ENCODE measurements around the gene CAMK1D. TPM values are rescaled to one million over a fixed set of nuclear protein-coding genes. Genes with fewer than 3 reads are reported as not detected.

CAMK1D gene
- total RNA-seq, 1 experiment from 2014 or later = 10.2 TPM

DNA sequence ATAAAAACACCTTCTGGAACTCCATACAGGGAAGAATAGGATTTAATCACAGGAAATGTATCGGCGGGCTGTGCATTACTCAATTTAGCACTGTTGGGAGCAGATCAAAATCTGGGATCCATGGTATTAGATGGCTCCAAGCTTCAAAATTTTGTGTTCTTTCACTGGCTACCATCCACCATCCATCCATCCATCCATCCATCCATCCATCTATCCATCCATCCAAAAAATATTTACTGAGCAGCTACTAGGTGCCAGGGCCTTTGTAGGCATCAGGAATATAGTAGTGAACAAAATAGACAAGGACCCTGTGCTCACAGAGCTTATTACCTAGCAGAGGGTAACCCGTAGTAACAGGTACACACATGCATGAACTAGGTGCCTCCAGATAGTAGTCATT, 372.0 kb downstream of the CAMK1D start (continued):
- TF ChIP-seq, protein P1, sequence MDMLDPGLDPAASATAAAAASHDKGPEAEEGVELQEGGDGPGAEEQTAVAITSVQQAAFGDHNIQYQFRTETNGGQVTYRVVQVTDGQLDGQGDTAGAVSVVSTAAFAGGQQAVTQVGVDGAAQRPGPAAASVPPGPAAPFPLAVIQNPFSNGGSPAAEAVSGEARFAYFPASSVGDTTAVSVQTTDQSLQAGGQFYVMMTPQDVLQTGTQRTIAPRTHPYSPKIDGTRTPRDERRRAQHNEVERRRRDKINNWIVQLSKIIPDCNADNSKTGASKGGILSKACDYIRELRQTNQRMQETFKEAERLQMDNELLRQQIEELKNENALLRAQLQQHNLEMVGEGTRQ (CRISPR knock-in tag; IDR thresholded peaks at IDR 0.05) = no peak
- TF ChIP-seq OVOL2 (CRISPR knock-in tag; IDR thresholded peaks at IDR 0.05; ENCODE audit: borderline replicate concordance) (no peak), KAT7 (CRISPR knock-in tag; IDR thresholded peaks at IDR 0.05; ENCODE audit: borderline replicate concordance) (no peak), ZNF396 (CRISPR knock-in tag; IDR thresholded peaks at IDR 0.05; ENCODE audit: borderline replicate concordance) (no peak), TEAD1 (CRISPR knock-in tag; IDR thresholded peaks at IDR 0.05) (no peak), TCF7 (CRISPR knock-in tag; IDR thresholded peaks at IDR 0.05; ENCODE audit: low read depth) (no peak), MXD4 (CRISPR knock-in tag; IDR thresholded peaks at IDR 0.05; ENCODE audit: borderline replicate concordance) (no peak), GABPB1 (CRISPR knock-in tag; IDR thresholded peaks at IDR 0.05) (no peak)
- TF ChIP-seq, protein P2, sequence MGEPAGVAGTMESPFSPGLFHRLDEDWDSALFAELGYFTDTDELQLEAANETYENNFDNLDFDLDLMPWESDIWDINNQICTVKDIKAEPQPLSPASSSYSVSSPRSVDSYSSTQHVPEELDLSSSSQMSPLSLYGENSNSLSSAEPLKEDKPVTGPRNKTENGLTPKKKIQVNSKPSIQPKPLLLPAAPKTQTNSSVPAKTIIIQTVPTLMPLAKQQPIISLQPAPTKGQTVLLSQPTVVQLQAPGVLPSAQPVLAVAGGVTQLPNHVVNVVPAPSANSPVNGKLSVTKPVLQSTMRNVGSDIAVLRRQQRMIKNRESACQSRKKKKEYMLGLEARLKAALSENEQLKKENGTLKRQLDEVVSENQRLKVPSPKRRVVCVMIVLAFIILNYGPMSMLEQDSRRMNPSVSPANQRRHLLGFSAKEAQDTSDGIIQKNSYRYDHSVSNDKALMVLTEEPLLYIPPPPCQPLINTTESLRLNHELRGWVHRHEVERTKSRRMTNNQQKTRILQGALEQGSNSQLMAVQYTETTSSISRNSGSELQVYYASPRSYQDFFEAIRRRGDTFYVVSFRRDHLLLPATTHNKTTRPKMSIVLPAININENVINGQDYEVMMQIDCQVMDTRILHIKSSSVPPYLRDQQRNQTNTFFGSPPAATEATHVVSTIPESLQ (CRISPR knock-in tag; IDR thresholded peaks at IDR 0.05) = no peak

DNA sequence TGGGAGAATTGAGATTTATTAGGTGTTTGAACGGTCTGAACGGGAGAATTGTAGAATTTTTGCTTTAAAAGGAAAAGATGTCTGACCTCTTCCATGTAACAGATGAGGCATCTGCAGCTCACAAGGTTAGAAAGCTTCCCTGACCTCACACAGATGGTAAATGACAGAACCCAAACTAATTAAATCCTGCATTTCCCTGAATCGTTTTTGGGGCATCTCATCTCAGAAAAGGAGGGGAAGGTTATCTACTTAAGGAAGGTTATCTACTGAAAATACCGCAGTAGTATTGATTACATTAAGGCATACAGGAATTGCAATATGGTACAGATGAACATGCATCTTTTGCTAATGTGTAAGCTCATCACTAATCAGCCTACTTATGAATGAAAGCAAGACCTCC, 373.9 kb downstream of the CAMK1D start:
- Mint-ChIP-seq H3K27me3 (ENCODE audit: low read depth) (no peaks in the 10 kb centered on the region), H3K4me1 (peaks cover 12% of the 10 kb centered on the region), H3K4me3 (no peak overlapping the region), H3K27ac (no peak overlapping the region), H3K9me3 (no peaks in the 10 kb centered on the region), H3K36me3 (no peaks in the 10 kb centered on the region)
- CTCF ChIA-PET = interaction anchor here (0.9 kb wide), 1 partner anchor 331 kb away, joined by 3 read pairs; no protein-coding TSS in a partner anchor
- DNase-seq (ENCODE audit: low spot score) (no peak), ATAC-seq (no peak)
- POLR2A ChIA-PET = no interaction called here
- TF ChIP-seq, protein P3, sequence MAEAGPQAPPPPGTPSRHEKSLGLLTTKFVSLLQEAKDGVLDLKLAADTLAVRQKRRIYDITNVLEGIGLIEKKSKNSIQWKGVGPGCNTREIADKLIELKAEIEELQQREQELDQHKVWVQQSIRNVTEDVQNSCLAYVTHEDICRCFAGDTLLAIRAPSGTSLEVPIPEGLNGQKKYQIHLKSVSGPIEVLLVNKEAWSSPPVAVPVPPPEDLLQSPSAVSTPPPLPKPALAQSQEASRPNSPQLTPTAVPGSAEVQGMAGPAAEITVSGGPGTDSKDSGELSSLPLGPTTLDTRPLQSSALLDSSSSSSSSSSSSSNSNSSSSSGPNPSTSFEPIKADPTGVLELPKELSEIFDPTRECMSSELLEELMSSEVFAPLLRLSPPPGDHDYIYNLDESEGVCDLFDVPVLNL (CRISPR knock-in tag; IDR thresholded peaks at IDR 0.05; ENCODE audit: borderline replicate concordance, low read depth) = no peak
- TF ChIP-seq, protein P4, sequence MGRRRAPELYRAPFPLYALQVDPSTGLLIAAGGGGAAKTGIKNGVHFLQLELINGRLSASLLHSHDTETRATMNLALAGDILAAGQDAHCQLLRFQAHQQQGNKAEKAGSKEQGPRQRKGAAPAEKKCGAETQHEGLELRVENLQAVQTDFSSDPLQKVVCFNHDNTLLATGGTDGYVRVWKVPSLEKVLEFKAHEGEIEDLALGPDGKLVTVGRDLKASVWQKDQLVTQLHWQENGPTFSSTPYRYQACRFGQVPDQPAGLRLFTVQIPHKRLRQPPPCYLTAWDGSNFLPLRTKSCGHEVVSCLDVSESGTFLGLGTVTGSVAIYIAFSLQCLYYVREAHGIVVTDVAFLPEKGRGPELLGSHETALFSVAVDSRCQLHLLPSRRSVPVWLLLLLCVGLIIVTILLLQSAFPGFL (CRISPR knock-in tag; IDR thresholded peaks at IDR 0.05; ENCODE audit: borderline replicate concordance) = no peak
- TF ChIP-seq, protein P5, sequence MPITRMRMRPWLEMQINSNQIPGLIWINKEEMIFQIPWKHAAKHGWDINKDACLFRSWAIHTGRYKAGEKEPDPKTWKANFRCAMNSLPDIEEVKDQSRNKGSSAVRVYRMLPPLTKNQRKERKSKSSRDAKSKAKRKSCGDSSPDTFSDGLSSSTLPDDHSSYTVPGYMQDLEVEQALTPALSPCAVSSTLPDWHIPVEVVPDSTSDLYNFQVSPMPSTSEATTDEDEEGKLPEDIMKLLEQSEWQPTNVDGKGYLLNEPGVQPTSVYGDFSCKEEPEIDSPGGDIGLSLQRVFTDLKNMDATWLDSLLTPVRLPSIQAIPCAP (CRISPR knock-in tag; IDR thresholded peaks at IDR 0.05) = no peak
- TF ChIP-seq, protein P6, sequence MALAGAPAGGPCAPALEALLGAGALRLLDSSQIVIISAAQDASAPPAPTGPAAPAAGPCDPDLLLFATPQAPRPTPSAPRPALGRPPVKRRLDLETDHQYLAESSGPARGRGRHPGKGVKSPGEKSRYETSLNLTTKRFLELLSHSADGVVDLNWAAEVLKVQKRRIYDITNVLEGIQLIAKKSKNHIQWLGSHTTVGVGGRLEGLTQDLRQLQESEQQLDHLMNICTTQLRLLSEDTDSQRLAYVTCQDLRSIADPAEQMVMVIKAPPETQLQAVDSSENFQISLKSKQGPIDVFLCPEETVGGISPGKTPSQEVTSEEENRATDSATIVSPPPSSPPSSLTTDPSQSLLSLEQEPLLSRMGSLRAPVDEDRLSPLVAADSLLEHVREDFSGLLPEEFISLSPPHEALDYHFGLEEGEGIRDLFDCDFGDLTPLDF (CRISPR knock-in tag; IDR thresholded peaks at IDR 0.05) = no peak
- TF ChIP-seq, protein P7, sequence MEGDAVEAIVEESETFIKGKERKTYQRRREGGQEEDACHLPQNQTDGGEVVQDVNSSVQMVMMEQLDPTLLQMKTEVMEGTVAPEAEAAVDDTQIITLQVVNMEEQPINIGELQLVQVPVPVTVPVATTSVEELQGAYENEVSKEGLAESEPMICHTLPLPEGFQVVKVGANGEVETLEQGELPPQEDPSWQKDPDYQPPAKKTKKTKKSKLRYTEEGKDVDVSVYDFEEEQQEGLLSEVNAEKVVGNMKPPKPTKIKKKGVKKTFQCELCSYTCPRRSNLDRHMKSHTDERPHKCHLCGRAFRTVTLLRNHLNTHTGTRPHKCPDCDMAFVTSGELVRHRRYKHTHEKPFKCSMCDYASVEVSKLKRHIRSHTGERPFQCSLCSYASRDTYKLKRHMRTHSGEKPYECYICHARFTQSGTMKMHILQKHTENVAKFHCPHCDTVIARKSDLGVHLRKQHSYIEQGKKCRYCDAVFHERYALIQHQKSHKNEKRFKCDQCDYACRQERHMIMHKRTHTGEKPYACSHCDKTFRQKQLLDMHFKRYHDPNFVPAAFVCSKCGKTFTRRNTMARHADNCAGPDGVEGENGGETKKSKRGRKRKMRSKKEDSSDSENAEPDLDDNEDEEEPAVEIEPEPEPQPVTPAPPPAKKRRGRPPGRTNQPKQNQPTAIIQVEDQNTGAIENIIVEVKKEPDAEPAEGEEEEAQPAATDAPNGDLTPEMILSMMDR (IDR thresholded peaks at IDR 0.05) = no peak
- TF ChIP-seq, protein P8, sequence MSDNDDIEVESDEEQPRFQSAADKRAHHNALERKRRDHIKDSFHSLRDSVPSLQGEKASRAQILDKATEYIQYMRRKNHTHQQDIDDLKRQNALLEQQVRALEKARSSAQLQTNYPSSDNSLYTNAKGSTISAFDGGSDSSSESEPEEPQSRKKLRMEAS (CRISPR knock-in tag; IDR thresholded peaks at IDR 0.05) = no peak
- TF ChIP-seq, protein P9, sequence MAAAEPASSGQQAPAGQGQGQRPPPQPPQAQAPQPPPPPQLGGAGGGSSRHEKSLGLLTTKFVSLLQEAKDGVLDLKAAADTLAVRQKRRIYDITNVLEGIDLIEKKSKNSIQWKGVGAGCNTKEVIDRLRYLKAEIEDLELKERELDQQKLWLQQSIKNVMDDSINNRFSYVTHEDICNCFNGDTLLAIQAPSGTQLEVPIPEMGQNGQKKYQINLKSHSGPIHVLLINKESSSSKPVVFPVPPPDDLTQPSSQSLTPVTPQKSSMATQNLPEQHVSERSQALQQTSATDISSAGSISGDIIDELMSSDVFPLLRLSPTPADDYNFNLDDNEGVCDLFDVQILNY (CRISPR knock-in tag; IDR thresholded peaks at IDR 0.05) = no peak
- no peak for TF ChIP-seq ETV6 (CRISPR knock-in tag; IDR thresholded peaks at IDR 0.05)
- TF ChIP-seq, protein P10, sequence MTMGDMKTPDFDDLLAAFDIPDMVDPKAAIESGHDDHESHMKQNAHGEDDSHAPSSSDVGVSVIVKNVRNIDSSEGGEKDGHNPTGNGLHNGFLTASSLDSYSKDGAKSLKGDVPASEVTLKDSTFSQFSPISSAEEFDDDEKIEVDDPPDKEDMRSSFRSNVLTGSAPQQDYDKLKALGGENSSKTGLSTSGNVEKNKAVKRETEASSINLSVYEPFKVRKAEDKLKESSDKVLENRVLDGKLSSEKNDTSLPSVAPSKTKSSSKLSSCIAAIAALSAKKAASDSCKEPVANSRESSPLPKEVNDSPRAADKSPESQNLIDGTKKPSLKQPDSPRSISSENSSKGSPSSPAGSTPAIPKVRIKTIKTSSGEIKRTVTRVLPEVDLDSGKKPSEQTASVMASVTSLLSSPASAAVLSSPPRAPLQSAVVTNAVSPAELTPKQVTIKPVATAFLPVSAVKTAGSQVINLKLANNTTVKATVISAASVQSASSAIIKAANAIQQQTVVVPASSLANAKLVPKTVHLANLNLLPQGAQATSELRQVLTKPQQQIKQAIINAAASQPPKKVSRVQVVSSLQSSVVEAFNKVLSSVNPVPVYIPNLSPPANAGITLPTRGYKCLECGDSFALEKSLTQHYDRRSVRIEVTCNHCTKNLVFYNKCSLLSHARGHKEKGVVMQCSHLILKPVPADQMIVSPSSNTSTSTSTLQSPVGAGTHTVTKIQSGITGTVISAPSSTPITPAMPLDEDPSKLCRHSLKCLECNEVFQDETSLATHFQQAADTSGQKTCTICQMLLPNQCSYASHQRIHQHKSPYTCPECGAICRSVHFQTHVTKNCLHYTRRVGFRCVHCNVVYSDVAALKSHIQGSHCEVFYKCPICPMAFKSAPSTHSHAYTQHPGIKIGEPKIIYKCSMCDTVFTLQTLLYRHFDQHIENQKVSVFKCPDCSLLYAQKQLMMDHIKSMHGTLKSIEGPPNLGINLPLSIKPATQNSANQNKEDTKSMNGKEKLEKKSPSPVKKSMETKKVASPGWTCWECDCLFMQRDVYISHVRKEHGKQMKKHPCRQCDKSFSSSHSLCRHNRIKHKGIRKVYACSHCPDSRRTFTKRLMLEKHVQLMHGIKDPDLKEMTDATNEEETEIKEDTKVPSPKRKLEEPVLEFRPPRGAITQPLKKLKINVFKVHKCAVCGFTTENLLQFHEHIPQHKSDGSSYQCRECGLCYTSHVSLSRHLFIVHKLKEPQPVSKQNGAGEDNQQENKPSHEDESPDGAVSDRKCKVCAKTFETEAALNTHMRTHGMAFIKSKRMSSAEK (CRISPR knock-in tag; IDR thresholded peaks at IDR 0.05; ENCODE audit: borderline replicate concordance) = no peak
- no peak for TF ChIP-seq ZNF219 (CRISPR knock-in tag; IDR thresholded peaks at IDR 0.05; ENCODE audit: borderline replicate concordance)
- TF ChIP-seq JAZF1 (CRISPR knock-in tag; IDR thresholded peaks at IDR 0.05) = no peak
- no peak for TF ChIP-seq OVOL2 (CRISPR knock-in tag; IDR thresholded peaks at IDR 0.05; ENCODE audit: borderline replicate concordance)
- no peak for TF ChIP-seq KAT7 (CRISPR knock-in tag; IDR thresholded peaks at IDR 0.05; ENCODE audit: borderline replicate concordance)
- TF ChIP-seq RELA (CRISPR knock-in tag; IDR thresholded peaks at IDR 0.05; ENCODE audit: borderline replicate concordance) = no peak

Measured in WTC11 (cell line).